MM.1S (cell line): ENCODE results near the gene HS3ST4.

Experiments
- EZH2phosphoT487 ChIP-seq: fragments of 300-600 bp; sonication (generic); IDR thresholded peaks from 2 replicates; pipeline ENCODE4 v1.6.1; 2018; ENCODE audit warnings: antibody characterized with exemption, low read length
- TF ChIP-seq, protein P1 (sequence below): fragments of 300-600 bp; sonication (generic); IDR thresholded peaks from 2 replicates; pipeline ENCODE4 v1.5.1; 2016; ENCODE audit warnings: antibody characterized with exemption, low read length, mixed read lengths

- TF ChIP-seq, protein P1, sequence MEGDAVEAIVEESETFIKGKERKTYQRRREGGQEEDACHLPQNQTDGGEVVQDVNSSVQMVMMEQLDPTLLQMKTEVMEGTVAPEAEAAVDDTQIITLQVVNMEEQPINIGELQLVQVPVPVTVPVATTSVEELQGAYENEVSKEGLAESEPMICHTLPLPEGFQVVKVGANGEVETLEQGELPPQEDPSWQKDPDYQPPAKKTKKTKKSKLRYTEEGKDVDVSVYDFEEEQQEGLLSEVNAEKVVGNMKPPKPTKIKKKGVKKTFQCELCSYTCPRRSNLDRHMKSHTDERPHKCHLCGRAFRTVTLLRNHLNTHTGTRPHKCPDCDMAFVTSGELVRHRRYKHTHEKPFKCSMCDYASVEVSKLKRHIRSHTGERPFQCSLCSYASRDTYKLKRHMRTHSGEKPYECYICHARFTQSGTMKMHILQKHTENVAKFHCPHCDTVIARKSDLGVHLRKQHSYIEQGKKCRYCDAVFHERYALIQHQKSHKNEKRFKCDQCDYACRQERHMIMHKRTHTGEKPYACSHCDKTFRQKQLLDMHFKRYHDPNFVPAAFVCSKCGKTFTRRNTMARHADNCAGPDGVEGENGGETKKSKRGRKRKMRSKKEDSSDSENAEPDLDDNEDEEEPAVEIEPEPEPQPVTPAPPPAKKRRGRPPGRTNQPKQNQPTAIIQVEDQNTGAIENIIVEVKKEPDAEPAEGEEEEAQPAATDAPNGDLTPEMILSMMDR = no peak
- TF ChIP-seq EZH2phosphoT487 = no peak
These were observed 485.7 kb downstream of the HS3ST4 start for GRCh38 chr16:26177438-26177837.
